Tibial nerve (tissue), 4 donors: ENCODE measurements around the gene CLIC6.

Experiments
- CTCF ChIP-seq, 5 experiments: fragments of 200-600 bp in 3 of 5; fragments of 450-650 bp in 2 of 5; sonication (generic) in 3 of 5; IDR thresholded peaks; one replicate each; pipeline ENCODE4 v1.5.1; 2016 to 2019; ENCODE audit warnings: antibody characterized with exemption in 5 of 5, mild to moderate bottlenecking in 3 of 5, moderate library complexity in 2 of 5
- EP300 ChIP-seq, 2 donors: sonication (generic); formaldehyde crosslinking; IDR thresholded peaks; one replicate each; pipeline ENCODE4 v1.6.1; 2017; ENCODE audit warnings: antibody characterized with exemption in 2 of 2, mild to moderate bottlenecking in 1 of 2
- POLR2A ChIP-seq, 2 donors: fragments of 450-650 bp; IDR thresholded peaks; one replicate each; pipeline ENCODE4 v1.6.1; 2017; ENCODE audit warnings: antibody characterized with exemption in 2 of 2, mild to moderate bottlenecking in 2 of 2, moderate library complexity in 2 of 2

DNA sequence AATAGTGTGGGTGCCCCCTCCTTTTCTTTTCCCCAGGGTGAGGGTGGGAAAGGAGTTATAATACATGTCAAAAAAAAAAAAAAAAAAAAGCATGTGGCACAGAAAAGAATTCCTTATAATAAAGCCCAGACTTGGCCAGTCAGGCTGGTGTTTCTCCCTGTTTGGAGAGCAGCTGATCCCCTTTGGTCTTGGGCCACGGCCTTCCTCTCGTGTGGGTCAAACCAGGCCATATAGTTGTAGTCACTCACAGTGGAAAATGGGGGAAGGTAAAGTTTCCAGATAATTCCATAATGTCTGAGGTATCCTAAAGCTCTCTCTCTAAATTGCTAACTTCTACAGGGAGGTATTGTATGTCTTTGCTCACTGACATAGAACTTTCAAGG, 22.0 kb downstream of the CLIC6 start:
- TF ChIP-seq CTCF (IDR thresholded peaks at IDR 0.05), result no peak
- no peak for TF ChIP-seq POLR2A (IDR thresholded peaks at IDR 0.05)
- TF ChIP-seq EP300 (IDR thresholded peaks at IDR 0.05), result no peak
